PC-9 (cell line): ENCODE results near the gene AFAP1L2. TPM values are rescaled to one million over a fixed set of nuclear protein-coding genes. Genes with fewer than 3 reads are reported as not detected.

Experiments
- BruUV-seq: library from RNA; stranded (reverse); fragments of 400-500 nt; replicated peaks from 2 replicates; lab custom pipeline; 2021; lab: Mats Ljungman, UMichigan
- CTCF ChIA-PET: fragments of 300-600 bp; sonication (Branson Sonifier 250); formaldehyde crosslinking; loops from one replicate; lab custom pipeline; 2022; ENCODE audit warnings: antibody characterized with exemption; lab: Charles Lee
- POLR2A ChIA-PET: fragments of 300-600 bp; sonication (Branson Sonifier 250); formaldehyde crosslinking; loops from one replicate; lab custom pipeline; 2022; ENCODE audit warnings: antibody characterized with exemption; ENCODE audit not compliant: unreplicated experiment; lab: Charles Lee
- DNase-seq, 2 experiments: peaks; one replicate each; pipeline versions ENCODE4 v3.0.0 to v3.0.0-alpha.2; 2015 to 2022; ENCODE audit warnings: mixed read lengths in 1 of 2
- H2AFZ ChIP-seq: fragments of 200-600 bp; sonication (generic); 2 replicates; pipeline ENCODE4 v1.8.1; 2017; ENCODE audit warnings: antibody characterized with exemption
- H3F3A ChIP-seq: fragments of 200-600 bp; sonication (generic); 2 replicates; pipeline ENCODE4 v1.8.1; 2017; ENCODE audit warnings: antibody characterized with exemption, mild to moderate bottlenecking, low read depth; ENCODE audit not compliant: insufficient read depth
- H3K27ac ChIP-seq: fragments of 200-600 bp; sonication (generic); 2 replicates; pipeline ENCODE4 v1.6.1; 2016; ENCODE audit warnings: mixed run types
- H3K27me3 ChIP-seq: fragments of 200-600 bp; sonication (generic); 2 replicates; pipeline ENCODE4 v1.6.1; 2016; ENCODE audit warnings: low read depth, mixed run types; ENCODE audit not compliant: insufficient read depth
- H3K36me3 ChIP-seq: fragments of 200-600 bp; sonication (generic); 2 replicates; pipeline ENCODE4 v1.6.1; 2016; ENCODE audit warnings: low read depth, mixed run types
- H3K4me1 ChIP-seq: fragments of 200-600 bp; sonication (generic); replicated peaks from 2 replicates; pipeline ENCODE4 v1.6.1; 2016; ENCODE audit warnings: mixed run types; ENCODE audit not compliant: insufficient read depth
- H3K4me2 ChIP-seq: fragments of 200-600 bp; sonication (generic); 2 replicates; pipeline ENCODE4 v1.6.1; 2017; ENCODE audit warnings: mixed run types
- H3K4me3 ChIP-seq: fragments of 200-600 bp; sonication (generic); 2 replicates; pipeline ENCODE4 v1.6.1; 2016; ENCODE audit warnings: mixed run types
- H3K79me2 ChIP-seq: fragments of 200-600 bp; sonication (generic); 2 replicates; pipeline ENCODE4 v1.6.1; 2017; ENCODE audit warnings: low read depth, mixed run types
- H3K9me2 ChIP-seq: fragments of 200-600 bp; sonication (generic); 2 replicates; pipeline ENCODE4 v1.8.1; 2017; ENCODE audit warnings: mild to moderate bottlenecking; ENCODE audit not compliant: insufficient read depth
- H3K9me3 ChIP-seq: fragments of 200-600 bp; sonication (generic); 2 replicates; pipeline ENCODE4 v1.8.1; 2016; ENCODE audit warnings: low read depth; ENCODE audit not compliant: insufficient read depth
- H4K20me1 ChIP-seq: fragments of 200-600 bp; sonication (generic); 2 replicates; pipeline ENCODE4 v1.8.1; 2017; ENCODE audit not compliant: insufficient read depth
- EZH2 ChIP-seq: fragments of 200-600 bp; sonication (generic); IDR thresholded peaks from 2 replicates; pipeline ENCODE4 v1.8.0; 2017; ENCODE audit warnings: antibody characterized with exemption, low read depth
- intact Hi-C: fragments of 100-400 bp; cut with micrococcal nuclease; formaldehyde crosslinking; loops from one replicate; pipeline ENCODE4 v1.10.0; 2022; ENCODE audit not compliant: unreplicated experiment
- total RNA-seq: library from RNA; stranded (reverse); gene quantifications from 2 replicates; pipeline ENCODE4 v1.2.3, GENCODE V29; 2021
- TF ChIP-seq, protein P1 (sequence below): fragments of 200-600 bp; sonication (generic); conservative IDR thresholded peaks from 2 replicates; pipeline ENCODE4 v1.6.1; 2017; ENCODE audit warnings: mixed run types, antibody characterized with exemption, mild to moderate bottlenecking, moderate library complexity

Gene AFAP1L2
- total RNA-seq, 1 experiment from 2014 or later, result 35.4 TPM

DNA sequence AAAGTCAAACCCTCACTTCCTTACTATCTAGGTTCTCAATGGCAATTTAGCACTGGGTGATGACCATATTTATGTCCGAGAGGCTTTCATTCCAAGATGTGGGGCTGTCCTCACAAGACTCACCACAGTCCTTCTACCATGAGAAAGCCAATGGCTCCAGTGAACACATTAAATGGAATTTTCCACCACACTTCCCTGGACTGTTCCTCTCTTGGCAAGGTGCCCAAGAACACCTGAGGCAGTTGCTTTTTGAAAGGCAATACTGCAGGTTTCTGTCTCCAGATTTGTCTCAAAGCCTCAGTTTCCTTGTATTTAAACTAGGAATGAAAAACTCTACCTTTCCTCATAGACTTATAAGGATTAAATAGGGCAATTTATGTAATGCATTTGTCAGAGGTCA lies 24.2 kb downstream of the AFAP1L2 start:
- no peaks in the 10 kb centered on the region for H4K20me1 ChIP-seq
- no TSS peak for BruUV-seq
- H3K79me2 ChIP-seq, result no peaks in the 10 kb centered on the region
- H3K4me3 ChIP-seq, result no peak overlapping the region
- POLR2A ChIA-PET, result no interaction called here
- H3K27me3 ChIP-seq, result no peaks in the 10 kb centered on the region
- no peaks in the 10 kb centered on the region for H3K36me3 ChIP-seq
- no peak for TF ChIP-seq EZH2
- TF ChIP-seq, protein P1, sequence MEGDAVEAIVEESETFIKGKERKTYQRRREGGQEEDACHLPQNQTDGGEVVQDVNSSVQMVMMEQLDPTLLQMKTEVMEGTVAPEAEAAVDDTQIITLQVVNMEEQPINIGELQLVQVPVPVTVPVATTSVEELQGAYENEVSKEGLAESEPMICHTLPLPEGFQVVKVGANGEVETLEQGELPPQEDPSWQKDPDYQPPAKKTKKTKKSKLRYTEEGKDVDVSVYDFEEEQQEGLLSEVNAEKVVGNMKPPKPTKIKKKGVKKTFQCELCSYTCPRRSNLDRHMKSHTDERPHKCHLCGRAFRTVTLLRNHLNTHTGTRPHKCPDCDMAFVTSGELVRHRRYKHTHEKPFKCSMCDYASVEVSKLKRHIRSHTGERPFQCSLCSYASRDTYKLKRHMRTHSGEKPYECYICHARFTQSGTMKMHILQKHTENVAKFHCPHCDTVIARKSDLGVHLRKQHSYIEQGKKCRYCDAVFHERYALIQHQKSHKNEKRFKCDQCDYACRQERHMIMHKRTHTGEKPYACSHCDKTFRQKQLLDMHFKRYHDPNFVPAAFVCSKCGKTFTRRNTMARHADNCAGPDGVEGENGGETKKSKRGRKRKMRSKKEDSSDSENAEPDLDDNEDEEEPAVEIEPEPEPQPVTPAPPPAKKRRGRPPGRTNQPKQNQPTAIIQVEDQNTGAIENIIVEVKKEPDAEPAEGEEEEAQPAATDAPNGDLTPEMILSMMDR, result no peak
- H3F3A ChIP-seq, result 0 out of 2 replicates have a peak, but pooled peaks cover 3% of the 10 kb centered on the region
- CTCF ChIA-PET, result no interaction called here
- no peak for DNase-seq
- no peaks in the 10 kb centered on the region for H3K9me3 ChIP-seq
- no peak overlapping the region for H3K27ac ChIP-seq
- no peak overlapping the region for H2AFZ ChIP-seq
- no peaks in the 10 kb centered on the region for H3K9me2 ChIP-seq
- intact Hi-C loops, result no loop called here
- peaks cover 16% of the 10 kb centered on the region for H3K4me1 ChIP-seq
- no peak overlapping the region for H3K4me2 ChIP-seq

- Histone ChIP-seq H3F3A (0 out of 2 replicates have a peak, but pooled peaks cover 3% of the 10 kb centered on the region), H3K4me2 (no peak overlapping the region), H3K9me2 (no peaks in the 10 kb centered on the region), H3K79me2 (no peaks in the 10 kb centered on the region), H3K27me3 (no peaks in the 10 kb centered on the region), H3K4me1 (peaks cover 19% of the 10 kb centered on the region), H3K27ac (no peak overlapping the region), H3K4me3 (no peak overlapping the region), H3K36me3 (no peaks in the 10 kb centered on the region), H4K20me1 (no peaks in the 10 kb centered on the region; the same call in 1 of the 2 replicates), H2AFZ (no peak overlapping the region), H3K9me3 (no peaks in the 10 kb centered on the region)
- TF ChIP-seq EZH2, result no peak
- TF ChIP-seq, protein P1, result no peak
- CTCF ChIA-PET, result no interaction called here
- intact Hi-C loops, result no loop called here
- BruUV-seq, result no TSS peak
- POLR2A ChIA-PET, result no interaction called here
- no peak for DNase-seq
Measured at GRCh38 chr10:114379631-114380041, 24.7 kb downstream of the AFAP1L2 start.

- intact Hi-C loops, result no loop called here
- Histone ChIP-seq H3K79me2 (no peaks in the 10 kb centered on the region), H3F3A (0 out of 2 replicates have a peak, but pooled peaks cover 3% of the 10 kb centered on the region), H3K4me2 (no peak overlapping the region), H3K4me1 (peaks cover 19% of the 10 kb centered on the region), H3K4me3 (no peak overlapping the region), H3K36me3 (no peaks in the 10 kb centered on the region), H4K20me1 (no peaks in the 10 kb centered on the region; the same call in 1 of the 2 replicates), H3K27me3 (no peaks in the 10 kb centered on the region), H3K9me3 (no peaks in the 10 kb centered on the region), H3K9me2 (no peaks in the 10 kb centered on the region), H3K27ac (no peak overlapping the region), H2AFZ (no peak overlapping the region)
- BruUV-seq, result no TSS peak
- DNase-seq, result no peak
- no peak for TF ChIP-seq EZH2
- TF ChIP-seq, protein P1, result no peak
- ChIA-PET POLR2A (no interaction called here), CTCF (no interaction called here)
Measured at GRCh38 chr10:114376523-114376922, 27.8 kb downstream of the AFAP1L2 start.
